ENCODE measurements around the gene GRHL1.

Gene GRHL1

GRCh38 chr2:9944330-9944758 lies 7.1 kb upstream of the GRHL1 start:
- Histone ChIP-seq H3K4me3 (ENCODE audit: low read depth in 1 of 2, low read length in 1 of 2) (no peak overlapping the region), H3K4me1 (ENCODE audit: control insufficient read depth in 1 of 2, insufficient read depth in 1 of 2, low read depth in 1 of 2, low read length in 1 of 2) (no peaks in the 10 kb centered on the region), H3K36me3 (no peaks in the 10 kb centered on the region), H3K27ac (no peak overlapping the region), H3K9me3 (no peaks in the 10 kb centered on the region), H3K27me3 (peaks cover 66% of the 10 kb centered on the region)
- no peak for TF ChIP-seq CTCF (IDR thresholded peaks at IDR 0.05)

GRCh38 chr2:9945596-9945995 lies 5.9 kb upstream of the GRHL1 start:
- Histone ChIP-seq H3K27me3 (peaks cover 77% of the 10 kb centered on the region), H3K9me3 (no peaks in the 10 kb centered on the region), H3K27ac (no peak overlapping the region), H3K4me3 (ENCODE audit: low read depth in 1 of 2, low read length in 1 of 2) (no peak overlapping the region), H3K36me3 (no peaks in the 10 kb centered on the region), H3K4me1 (ENCODE audit: control insufficient read depth in 1 of 2, insufficient read depth in 1 of 2, low read depth in 1 of 2, low read length in 1 of 2) (peaks cover 1 to 3% of the 10 kb centered on the region in 2 experiments)
- TF ChIP-seq CTCF (IDR thresholded peaks at IDR 0.05): no peak

GRCh38 chr2:9946076-9946475 lies 5.4 kb upstream of the GRHL1 start:
- H3K27me3 ChIP-seq: peaks cover 77% of the 10 kb centered on the region
- no peak for TF ChIP-seq CTCF (IDR thresholded peaks at IDR 0.05)
- H3K4me1 ChIP-seq (ENCODE audit: control insufficient read depth in 1 of 2, insufficient read depth in 1 of 2, low read depth in 1 of 2, low read length in 1 of 2): peaks cover 5 to 7% of the 10 kb centered on the region in 2 experiments
- H3K27ac ChIP-seq: no peak overlapping the region
- H3K36me3 ChIP-seq: no peaks in the 10 kb centered on the region
- no peak overlapping the region for H3K4me3 ChIP-seq (ENCODE audit: low read depth in 1 of 2, low read length in 1 of 2)
- no peaks in the 10 kb centered on the region for H3K9me3 ChIP-seq

- peaks cover 5 to 7% of the 10 kb centered on the region in 2 experiments for H3K4me1 ChIP-seq (ENCODE audit: control insufficient read depth in 1 of 2, insufficient read depth in 1 of 2, low read depth in 1 of 2, low read length in 1 of 2)
- H3K9me3 ChIP-seq: no peaks in the 10 kb centered on the region
- H3K36me3 ChIP-seq: no peaks in the 10 kb centered on the region
- H3K4me3 ChIP-seq (ENCODE audit: low read depth in 1 of 2, low read length in 1 of 2): no peak overlapping the region
- H3K27ac ChIP-seq: no peak overlapping the region
- H3K27me3 ChIP-seq: peaks cover 79% of the 10 kb centered on the region
- TF ChIP-seq CTCF (IDR thresholded peaks at IDR 0.05): no peak
Observed at GRCh38 chr2:9946818-9947217, 4.7 kb upstream of the GRHL1 start.

GRCh38 chr2:9948721-9949120 lies 2.8 kb upstream of the GRHL1 start:
- Histone ChIP-seq H3K36me3 (no peaks in the 10 kb centered on the region), H3K27ac (no peak overlapping the region), H3K4me3 (ENCODE audit: low read depth in 1 of 2, low read length in 1 of 2) (no peak overlapping the region), H3K27me3 (peaks cover 94% of the 10 kb centered on the region), H3K9me3 (no peaks in the 10 kb centered on the region), H3K4me1 (ENCODE audit: control insufficient read depth in 1 of 2, insufficient read depth in 1 of 2, low read depth in 1 of 2, low read length in 1 of 2) (peaks cover 13 to 14% of the 10 kb centered on the region in 2 experiments)
- no peak for TF ChIP-seq CTCF (IDR thresholded peaks at IDR 0.05)

All from neutrophil (primary cell).